OCI-LY3 (cell line): ENCODE data around the gene LAD1.

ENCODE experiments used
- H2AFZ ChIP-seq: fragments of 200-600, 300-600 bp; shearing (Covaris generic); 2 replicates; pipeline ENCODE4 v1.6.0; 2014; ENCODE audit warnings: antibody characterized with exemption, low read depth, low read length
- H3K27ac ChIP-seq: fragments of 200-600, 300-600 bp; sonication (generic); 2 replicates; pipeline ENCODE4 v1.5.1; 2014; ENCODE audit warnings: mild to moderate bottlenecking, low read length, moderate library complexity, mixed read lengths
- H3K27me3 ChIP-seq: fragments of 200-600, 300-600 bp; sonication (generic); 2 replicates; pipeline ENCODE4 v1.6.1; 2014; ENCODE audit warnings: low read depth, low read length, mixed read lengths
- H3K36me3 ChIP-seq: fragments of 200-600, 300-600 bp; sonication (generic); replicated peaks from 2 replicates; pipeline ENCODE3; 2014; ENCODE audit warnings: low read depth, low read length, mixed read lengths
- H3K4me1 ChIP-seq: fragments of 300-600, 200-600 bp; sonication (generic); 2 replicates; pipeline ENCODE4 v1.6.1; 2014; ENCODE audit warnings: low read length, mixed read lengths
- H3K4me2 ChIP-seq: fragments of 200-600, 300-600 bp; sonication (generic); 2 replicates; pipeline ENCODE4 v1.6.1; 2014; ENCODE audit warnings: low read length, mixed read lengths
- H3K4me3 ChIP-seq: fragments of 300-600, 200-600 bp; sonication (generic); 2 replicates; pipeline ENCODE4 v1.5.1; 2014; ENCODE audit warnings: antibody characterized with exemption, mild to moderate bottlenecking, low read length, moderate library complexity
- H3K79me2 ChIP-seq: fragments of 300-600, 200-600 bp; shearing (Covaris generic); 2 replicates; pipeline ENCODE4 v1.6.1; 2014; ENCODE audit warnings: mild to moderate bottlenecking, low read length, mixed read lengths
- H3K9ac ChIP-seq: fragments of 300-600, 200-600 bp; shearing (Covaris generic); 2 replicates; pipeline ENCODE4 v1.6.0; 2014; ENCODE audit warnings: mild to moderate bottlenecking, low read length, moderate library complexity
- H3K9me3 ChIP-seq: fragments of 200-600, 300-600 bp; shearing (Covaris generic); 2 replicates; pipeline ENCODE4 v1.6.1; 2014; ENCODE audit warnings: low read length, mixed read lengths; ENCODE audit not compliant: insufficient read depth
- H4K20me1 ChIP-seq: fragments of 200-600, 300-600 bp; sonication (generic); 2 replicates; pipeline ENCODE4 v1.6.1; 2016; ENCODE audit warnings: low read length, mixed read lengths; ENCODE audit not compliant: insufficient read depth
- CTCF ChIP-seq: fragments of 200-600, 300-600 bp; sonication (generic); IDR thresholded peaks from 2 replicates; pipeline ENCODE4 v1.5.1; 2014; ENCODE audit warnings: antibody characterized with exemption, low read length, low read depth
- EZH2phosphoT487 ChIP-seq: fragments of 200-600 bp; shearing (Covaris generic); IDR thresholded peaks from 2 replicates; pipeline ENCODE4 v1.6.1; 2018; ENCODE audit warnings: antibody characterized with exemption, mixed run types, low read depth

LAD1 gene

GRCh38 chr1:201336711-201337450 is 62.2 kb downstream of the LAD1 start:
- no peak overlapping the region for H3K9ac ChIP-seq
- TF ChIP-seq EZH2phosphoT487 (no peak), CTCF (no peak)

GRCh38 chr1:201335901-201336300 is 63.2 kb downstream of the LAD1 start:
- Histone ChIP-seq H3K4me1 (no peaks in the 10 kb centered on the region), H3K4me2 (no peak overlapping the region), H3K27ac (no peak overlapping the region), H3K27me3 (peaks cover 26% of the 10 kb centered on the region), H3K4me3 (no peak overlapping the region), H3K9me3 (no peaks in the 10 kb centered on the region), H3K36me3 (no peaks in the 10 kb centered on the region), H4K20me1 (no peaks in the 10 kb centered on the region), H3K79me2 (no peaks in the 10 kb centered on the region), H3K9ac (no peak overlapping the region), H2AFZ (no peak overlapping the region)
- TF ChIP-seq EZH2phosphoT487 (no peak), CTCF (no peak)

More at GRCh38 chr1:201336711-201337450, 62.2 kb downstream of the LAD1 start:
- Histone ChIP-seq H3K27ac (no peak overlapping the region), H3K79me2 (no peaks in the 10 kb centered on the region), H3K27me3 (peaks cover 30% of the 10 kb centered on the region), H3K4me1 (no peaks in the 10 kb centered on the region), H3K9me3 (no peaks in the 10 kb centered on the region), H4K20me1 (no peaks in the 10 kb centered on the region), H3K4me2 (no peak overlapping the region), H3K4me3 (no peak overlapping the region), H3K36me3 (no peaks in the 10 kb centered on the region), H2AFZ (no peak overlapping the region)

- no peaks in the 10 kb centered on the region for H3K36me3 ChIP-seq
- TF ChIP-seq EZH2phosphoT487: no peak
- no peak for TF ChIP-seq CTCF
- no peak overlapping the region for H3K4me3 ChIP-seq
- H3K4me2 ChIP-seq: no peak overlapping the region
- H3K27ac ChIP-seq: no peak overlapping the region
- no peaks in the 10 kb centered on the region for H3K9me3 ChIP-seq
- H4K20me1 ChIP-seq: no peaks in the 10 kb centered on the region
- no peaks in the 10 kb centered on the region for H3K4me1 ChIP-seq
- peaks cover 22% of the 10 kb centered on the region for H3K27me3 ChIP-seq
- no peak overlapping the region for H2AFZ ChIP-seq
- H3K9ac ChIP-seq: no peak overlapping the region
- H3K79me2 ChIP-seq: no peaks in the 10 kb centered on the region
Observed at GRCh38 chr1:201335174-201335870, 63.8 kb downstream of the LAD1 start.

GRCh38 chr1:201334325-201335173 is 64.6 kb downstream of the LAD1 start:
- Histone ChIP-seq H3K79me2 (no peaks in the 10 kb centered on the region), H3K4me3 (no peak overlapping the region), H2AFZ (no peak overlapping the region), H3K27ac (no peak overlapping the region), H3K27me3 (peaks cover 14% of the 10 kb centered on the region), H3K36me3 (no peaks in the 10 kb centered on the region), H3K9me3 (no peaks in the 10 kb centered on the region), H3K4me1 (no peaks in the 10 kb centered on the region), H4K20me1 (no peaks in the 10 kb centered on the region), H3K9ac (no peak overlapping the region), H3K4me2 (no peak overlapping the region)
- TF ChIP-seq CTCF (no peak), EZH2phosphoT487 (no peak)
